HCT116 (cell line): ENCODE results near the gene CHST10. TPM values are rescaled to one million over a fixed set of nuclear protein-coding genes. Genes with fewer than 3 reads are reported as not detected.

ENCODE experiments used
- ATAC-seq: fragments of 200-7000 bp; cut with Tn5 transposase; 2 replicates; pipeline ENCODE4 v1.9.1; 2020; ENCODE audit warnings: mild to moderate bottlenecking, moderate library complexity
- BruUV-seq: library from RNA; stranded (reverse); fragments of 400-500 nt; replicated peaks from 2 replicates; lab custom pipeline; 2021; lab: Mats Ljungman, UMichigan
- CTCF ChIA-PET: fragments of 300-600 bp; sonication (Branson Sonifier 250); formaldehyde crosslinking; loops from one replicate; lab custom pipeline; 2021; ENCODE audit warnings: antibody characterized with exemption; lab: Charles Lee
- POLR2A ChIA-PET: fragments of 300-600, 350-600 bp; sonication (Branson Sonifier 250); formaldehyde crosslinking; loops from one replicate; lab custom pipeline; 2021; ENCODE audit warnings: antibody characterized with exemption; lab: Charles Lee
- RAD21 ChIA-PET, 2 experiments: fragments of 300-600 bp; sonication (Branson Sonifier 250); formaldehyde crosslinking; loops; one replicate each; lab custom pipeline; 2023; ENCODE audit warnings: low total read pairs in 2 of 2; ENCODE audit not compliant: uncharacterized antibody in 2 of 2, unreplicated experiment in 2 of 2, low non-redundant PET in 1 of 2; lab: Charles Lee
- DNase-seq: peaks from one replicate; pipeline ENCODE4 v3.0.0-alpha.2; 2010; ENCODE audit warnings: low read depth, low spot score
- H2AFZ ChIP-seq: fragments of 200-600 bp; shearing (Covaris generic), sonication (generic); 2 replicates; pipeline ENCODE4 v1.6.1; 2017; ENCODE audit warnings: low read depth, mixed run types, mixed read lengths, antibody characterized with exemption, low read length; ENCODE audit not compliant: poor library complexity, severe bottlenecking
- H3K27ac ChIP-seq: 2 replicates; pipeline ENCODE4 v1.5.1; 2012; ENCODE audit warnings: low read depth, low read length
- H3K27me3 ChIP-seq: fragments of 200-600 bp; sonication (generic); 2 replicates; pipeline ENCODE4 v1.6.1; 2016; ENCODE audit warnings: mixed run types, low read length, mixed read lengths; ENCODE audit not compliant: insufficient read depth
- H3K36me3 ChIP-seq, 2 experiments: fragments of 200-500 bp in 1 of 2; fragments of 200-600 bp in 1 of 2; sonication (Bioruptor generic) in 1 of 2; sonication (generic) in 1 of 2; 2 replicates each; pipeline versions ENCODE4 v1.5.1 to v1.6.1; 2014 to 2016; ENCODE audit warnings: low read length in 2 of 2, inconsistent platforms in 1 of 2, mixed read lengths in 1 of 2, mixed run types in 1 of 2; ENCODE audit not compliant: insufficient read depth in 2 of 2, control insufficient read depth in 1 of 2
- H3K4me1 ChIP-seq, 2 experiments: fragments of 200-600 bp in 1 of 2; sonication (generic) in 1 of 2; 2 replicates each; pipeline versions ENCODE4 v1.5.1 to v1.6.1; 2012 to 2017; ENCODE audit warnings: low read length in 2 of 2, inconsistent platforms in 1 of 2, mild to moderate bottlenecking in 1 of 2, mixed read lengths in 1 of 2, mixed run types in 1 of 2, moderate library complexity in 1 of 2; ENCODE audit not compliant: insufficient read depth in 2 of 2, control insufficient read depth in 1 of 2
- H3K4me2 ChIP-seq: fragments of 200-600 bp; sonication (generic); 2 replicates; pipeline ENCODE4 v1.6.1; 2017; ENCODE audit warnings: mixed run types, low read length, mixed read lengths
- H3K4me3 ChIP-seq, 2 experiments: fragments of 200-600 bp in 1 of 2; sonication (generic) in 1 of 2; replicated peaks in 1 of 2; 2 replicates each; pipeline ENCODE4 v1.5.1; 2011 to 2016; ENCODE audit warnings: low read length in 2 of 2, control low read depth in 1 of 2, low read depth in 1 of 2, mild to moderate bottlenecking in 1 of 2, mixed read lengths in 1 of 2, mixed run types in 1 of 2
- H3K79me2 ChIP-seq: fragments of 200-600 bp; sonication (generic); 2 replicates; pipeline ENCODE4 v1.6.1; 2017; ENCODE audit warnings: mild to moderate bottlenecking, mixed run types, low read length, moderate library complexity, mixed read lengths; ENCODE audit not compliant: insufficient read depth
- H3K9ac ChIP-seq: fragments of 200-600 bp; sonication (generic); 2 replicates; pipeline ENCODE4 v1.6.1; 2016; ENCODE audit warnings: low read length, mixed read lengths
- H3K9me2 ChIP-seq: fragments of 200-600 bp; sonication (generic), shearing (Covaris generic); 2 replicates; pipeline ENCODE4 v1.6.1; 2017; ENCODE audit warnings: mixed run types, mild to moderate bottlenecking, moderate library complexity; ENCODE audit not compliant: insufficient read depth
- H3K9me3 ChIP-seq, 2 experiments: fragments of 200-500 bp in 1 of 2; fragments of 200-600 bp in 1 of 2; sonication (Bioruptor generic) in 1 of 2; sonication (generic) in 1 of 2; 2 replicates each; pipeline ENCODE4 v1.6.1; 2014 to 2017; ENCODE audit warnings: low read length in 2 of 2, mixed read lengths in 2 of 2, inconsistent platforms in 1 of 2, low read depth in 1 of 2, mild to moderate bottlenecking in 1 of 2, mixed run types in 1 of 2, moderate library complexity in 1 of 2; ENCODE audit not compliant: control insufficient read depth in 1 of 2, insufficient read depth in 1 of 2
- H4K20me1 ChIP-seq: fragments of 200-600 bp; sonication (generic), shearing (Covaris generic); 2 replicates; pipeline ENCODE4 v1.6.1; 2017; ENCODE audit warnings: mixed run types, mild to moderate bottlenecking, moderate library complexity; ENCODE audit not compliant: insufficient read depth
- CEBPB ChIP-seq: IDR thresholded peaks from 2 replicates; pipeline ENCODE4 v1.6.1; 2012; ENCODE audit warnings: low read depth
- EGR1 ChIP-seq: IDR thresholded peaks from 2 replicates; pipeline ENCODE4 v1.6.1; 2012; ENCODE audit warnings: low read depth
- RAD21 ChIP-seq: IDR thresholded peaks from 2 replicates; pipeline ENCODE4 v1.6.1; 2012; ENCODE audit warnings: low read depth, mild to moderate bottlenecking
- SIN3A ChIP-seq: IDR thresholded peaks from 2 replicates; pipeline ENCODE4 v1.6.1; 2012; ENCODE audit warnings: low read depth
- ZBTB33 ChIP-seq: IDR thresholded peaks from 2 replicates; pipeline ENCODE4 v1.6.1; 2011; ENCODE audit warnings: mild to moderate bottlenecking, low read length, moderate library complexity; ENCODE audit not compliant: insufficient replicate concordance; ENCODE audit errors: extremely low read depth
- ZNF274 ChIP-seq: fragments of 200-500 bp; sonication (Bioruptor generic); IDR thresholded peaks from 2 replicates; pipeline ENCODE4 v1.6.1; 2014; ENCODE audit warnings: mild to moderate bottlenecking, low read depth, low read length, inconsistent platforms
- intact Hi-C: fragments of 100-400 bp; cut with micrococcal nuclease; formaldehyde crosslinking; loops from 2 replicates; pipeline ENCODE4 v1.10.0; 2022
- total RNA-seq: library from RNA; stranded (reverse); gene quantifications from one replicate; pipeline ENCODE4 v1.2.1, GENCODE V29; 2021; ENCODE audit not compliant: unreplicated experiment
- TF ChIP-seq, protein P1 (sequence below), 3 experiments: fragments of 200-600 bp in 1 of 3; sonication (generic) in 1 of 3; IDR thresholded peaks in 2 of 3; conservative IDR thresholded peaks in 1 of 3; 2 replicates each; pipeline ENCODE4 v1.5.1; 2012 to 2017; ENCODE audit warnings: low read depth in 2 of 3, low read length in 2 of 3, antibody characterized with exemption in 1 of 3, borderline replicate concordance in 1 of 3, control low read depth in 1 of 3, mild to moderate bottlenecking in 1 of 3, mixed read lengths in 1 of 3, mixed run types in 1 of 3, moderate library complexity in 1 of 3; ENCODE audit not compliant: insufficient read depth in 1 of 3

Gene CHST10
- total RNA-seq, 1 experiment from 2014 or later: 0.27 TPM

DNA sequence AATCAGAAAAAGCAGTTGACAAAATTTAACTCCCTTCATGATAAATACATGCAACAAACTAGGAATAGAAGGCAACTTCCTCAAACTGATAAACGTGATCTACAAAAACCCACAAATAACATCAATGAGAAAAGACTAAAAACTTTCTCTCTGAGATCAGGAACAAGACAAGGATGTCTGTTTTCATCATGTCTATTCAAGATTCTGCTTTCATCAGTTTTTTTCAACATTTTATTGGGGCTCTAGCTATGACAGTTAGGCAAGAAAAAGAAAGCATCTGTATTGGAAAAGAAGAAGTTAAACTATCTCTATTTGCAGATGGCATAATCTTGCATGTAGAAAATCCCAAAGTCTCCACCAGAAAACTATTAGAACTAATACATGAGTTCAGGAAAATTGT, 12.3 kb upstream of the CHST10 start:
- ATAC-seq: no peak
- POLR2A ChIA-PET: no interaction called here

GRCh38 chr2:100427627-100428258, 10.3 kb upstream of the CHST10 start:
- H3K79me2 ChIP-seq: no peaks in the 10 kb centered on the region
- peaks cover 0 to 3% of the 10 kb centered on the region in 2 experiments; a peak in 1 of 4 replicates for H3K9me3 ChIP-seq
- H3K27me3 ChIP-seq: no peaks in the 10 kb centered on the region
- no peak overlapping the region for H2AFZ ChIP-seq
- H3K9me2 ChIP-seq: no peaks in the 10 kb centered on the region
- CTCF ChIA-PET: no interaction called here
- H3K4me1 ChIP-seq: no peaks in the 10 kb centered on the region; a peak in 1 of 4 replicates
- POLR2A ChIA-PET: no interaction called here
- intact Hi-C loops: loop anchor here (10.0 kb wide), 1 partner anchor 557 kb away; no protein-coding TSS in a partner anchor
- TF ChIP-seq SIN3A (no peak), CEBPB (no peak), RAD21 (peak; percentile 56), ZNF274 (no peak)
- TF ChIP-seq, protein P1, sequence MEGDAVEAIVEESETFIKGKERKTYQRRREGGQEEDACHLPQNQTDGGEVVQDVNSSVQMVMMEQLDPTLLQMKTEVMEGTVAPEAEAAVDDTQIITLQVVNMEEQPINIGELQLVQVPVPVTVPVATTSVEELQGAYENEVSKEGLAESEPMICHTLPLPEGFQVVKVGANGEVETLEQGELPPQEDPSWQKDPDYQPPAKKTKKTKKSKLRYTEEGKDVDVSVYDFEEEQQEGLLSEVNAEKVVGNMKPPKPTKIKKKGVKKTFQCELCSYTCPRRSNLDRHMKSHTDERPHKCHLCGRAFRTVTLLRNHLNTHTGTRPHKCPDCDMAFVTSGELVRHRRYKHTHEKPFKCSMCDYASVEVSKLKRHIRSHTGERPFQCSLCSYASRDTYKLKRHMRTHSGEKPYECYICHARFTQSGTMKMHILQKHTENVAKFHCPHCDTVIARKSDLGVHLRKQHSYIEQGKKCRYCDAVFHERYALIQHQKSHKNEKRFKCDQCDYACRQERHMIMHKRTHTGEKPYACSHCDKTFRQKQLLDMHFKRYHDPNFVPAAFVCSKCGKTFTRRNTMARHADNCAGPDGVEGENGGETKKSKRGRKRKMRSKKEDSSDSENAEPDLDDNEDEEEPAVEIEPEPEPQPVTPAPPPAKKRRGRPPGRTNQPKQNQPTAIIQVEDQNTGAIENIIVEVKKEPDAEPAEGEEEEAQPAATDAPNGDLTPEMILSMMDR (IDR thresholded peaks at IDR 0.05 in 2 of 3, conservative IDR thresholded peaks at IDR 0.05 in 1 of 3; ENCODE audit: borderline replicate concordance in 1 of 3, insufficient read depth in 1 of 3, low read depth in 2 of 3, low read length in 2 of 3): peak; percentile 46 to 62 (median 52); a peak in 4 of 6 replicates
- no TSS peak for BruUV-seq
- no peaks in the 10 kb centered on the region; the same call in 1 of the 2 replicates for H4K20me1 ChIP-seq
- H3K36me3 ChIP-seq: no peaks in the 10 kb centered on the region
- no peak overlapping the region for H3K9ac ChIP-seq
- peak; percentile 97 for ATAC-seq
- no peak overlapping the region for H3K27ac ChIP-seq
- DNase-seq: peak; percentile 49
- H3K4me2 ChIP-seq: no peak overlapping the region
- H3K4me3 ChIP-seq: no peak overlapping the region
- RAD21 ChIA-PET: no interaction called here

More for the DNA sequence above, 12.3 kb upstream of the CHST10 start:
- H2AFZ ChIP-seq: no peak overlapping the region
- H3K27me3 ChIP-seq: no peaks in the 10 kb centered on the region
- CTCF ChIA-PET: no interaction called here
- BruUV-seq: no TSS peak
- peaks cover 0 to 3% of the 10 kb centered on the region in 2 experiments; a peak in 1 of 4 replicates for H3K9me3 ChIP-seq
- H3K9ac ChIP-seq: no peak overlapping the region
- H3K79me2 ChIP-seq: no peaks in the 10 kb centered on the region
- no peaks in the 10 kb centered on the region; the same call in 1 of the 2 replicates for H4K20me1 ChIP-seq
- H3K36me3 ChIP-seq: no peaks in the 10 kb centered on the region
- no peak overlapping the region for H3K4me3 ChIP-seq
- no peaks in the 10 kb centered on the region; a peak in 1 of 4 replicates for H3K4me1 ChIP-seq
- TF ChIP-seq ZBTB33: no peak
- no peak for TF ChIP-seq EGR1
- no peak overlapping the region for H3K4me2 ChIP-seq
- no peak for DNase-seq
- intact Hi-C loops: loop anchor here (10.0 kb wide), 1 partner anchor 555 kb away; no protein-coding TSS in a partner anchor
- no peak overlapping the region for H3K27ac ChIP-seq
- RAD21 ChIA-PET: no interaction called here
- H3K9me2 ChIP-seq: no peaks in the 10 kb centered on the region
